K562 (cell line): Measurements from ENCODE around the gene AKNA. TPM values are rescaled to one million over a fixed set of nuclear protein-coding genes. Genes with fewer than 3 reads are reported as not detected.

Experiments used
- ATAC-seq: fragments of 200-7000 bp; cut with Tn5 transposase; 3 replicates; pipeline ENCODE4 v1.9.1; 2020; ENCODE audit warnings: moderate library complexity
- BruUV-seq: library from RNA; stranded (reverse); fragments of 400-500 nt; replicated peaks from 2 replicates; lab custom pipeline; 2021; lab: Mats Ljungman, UMichigan
- CTCF ChIA-PET: fragments of 300-600 bp; formaldehyde crosslinking; extraction: SDS; loops from one replicate; lab custom pipeline; 2021; ENCODE audit warnings: low intra/inter-chr PET ratio; lab: Yijun Ruan, JAX
- POLR2A ChIA-PET: fragments of 300-600, 350-650 bp; sonication (Branson Sonifier 250); formaldehyde crosslinking; extraction: SDS; loops from one replicate; lab custom pipeline; 2021; ENCODE audit warnings: antibody characterized with exemption, inconsistent platforms; lab: Yijun Ruan, JAX
- DNase-seq, 4 experiments: peaks; one replicate each; pipeline versions ENCODE4 v3.0.0 to v3.0.0-alpha.2; 2011 to 2018; ENCODE audit warnings: low spot score in 3 of 4, mixed read lengths in 3 of 4; ENCODE audit errors: extremely low read depth in 1 of 4
- FAIRE-seq: peaks from 2 replicates; lab custom pipeline; 2011; peaks lifted over from hg19 to GRCh38; lab: Jason Lieb, UNC
- H2AFZ ChIP-seq: 2 replicates; pipeline ENCODE4 v1.6.0; 2011; ENCODE audit warnings: low read depth, low read length, control low read depth, inconsistent platforms
- H3K27ac ChIP-seq: fragments of 200-600 bp; 3 replicates; pipeline ENCODE4 v1.8.0; 2011; ENCODE audit warnings: low read depth, mild to moderate bottlenecking, control low read depth, inconsistent platforms, low read length, moderate library complexity, mixed read lengths; ENCODE audit errors: extremely low read depth
- H3K27me3 ChIP-seq, 2 experiments: fragments of 300-600 bp in 1 of 2; 2 replicates in 1 of 2; 3 replicates in 1 of 2; pipeline versions ENCODE4 v1.6.0 to v1.8.0; 2011; ENCODE audit warnings: inconsistent platforms in 2 of 2, low read length in 2 of 2, mild to moderate bottlenecking in 1 of 2, mixed read lengths in 1 of 2, moderate library complexity in 1 of 2; ENCODE audit not compliant: control insufficient read depth in 2 of 2, insufficient read depth in 2 of 2
- H3K36me3 ChIP-seq: fragments of 300-600 bp; 3 replicates; pipeline ENCODE4 v1.8.0; 2011; ENCODE audit warnings: mild to moderate bottlenecking, low read length, inconsistent platforms; ENCODE audit not compliant: control insufficient read depth, insufficient read depth
- H3K4me1 ChIP-seq, 2 experiments: fragments of 200-600 bp in 1 of 2; replicated peaks in 1 of 2; 2 replicates in 1 of 2; 3 replicates in 1 of 2; pipeline versions ENCODE4 v1.5.1 to v1.8.0; 2011; ENCODE audit warnings: inconsistent platforms in 2 of 2, low read length in 2 of 2, mild to moderate bottlenecking in 1 of 2, mixed read lengths in 1 of 2, moderate library complexity in 1 of 2; ENCODE audit not compliant: control insufficient read depth in 2 of 2, insufficient read depth in 2 of 2
- H3K4me2 ChIP-seq: 2 replicates; pipeline ENCODE4 v1.6.1; 2011; ENCODE audit warnings: low read length, control low read depth, inconsistent platforms, mixed read lengths; ENCODE audit not compliant: insufficient read depth
- H3K4me3 ChIP-seq: fragments of 200-600 bp; sonication (generic), shearing (Covaris generic); 2 replicates; pipeline ENCODE4 v1.5.1; 2016; ENCODE audit warnings: control low read depth, inconsistent platforms
- H3K79me2 ChIP-seq: fragments of 200-600 bp; 3 replicates; pipeline ENCODE4 v1.8.0; 2011; ENCODE audit warnings: low read length, inconsistent platforms; ENCODE audit not compliant: control insufficient read depth, insufficient read depth
- H3K9ac ChIP-seq, 2 experiments: 2 replicates each; pipeline versions ENCODE4 v1.6.0 to v1.6.1; 2011; ENCODE audit warnings: low read depth in 2 of 2, low read length in 2 of 2, control low read depth in 1 of 2, inconsistent platforms in 1 of 2, mild to moderate bottlenecking in 1 of 2, mixed read lengths in 1 of 2; ENCODE audit not compliant: insufficient read depth in 1 of 2
- H3K9me1 ChIP-seq: one replicate; pipeline ENCODE4 v1.6.0; 2011; ENCODE audit warnings: inconsistent platforms, mild to moderate bottlenecking, low read length, moderate library complexity; ENCODE audit not compliant: control insufficient read depth, insufficient read depth
- H3K9me3 ChIP-seq: replicated peaks from 2 replicates; pipeline ENCODE4 v1.5.1; 2011; ENCODE audit warnings: low read depth, low read length, inconsistent platforms; ENCODE audit not compliant: control insufficient read depth, insufficient read depth
- H4K20me1 ChIP-seq: replicated peaks from 2 replicates; pipeline ENCODE4 v1.6.1; 2011; ENCODE audit warnings: low read length, inconsistent platforms, mixed read lengths; ENCODE audit not compliant: control insufficient read depth, insufficient read depth
- BCOR ChIP-seq: fragments of 450-650 bp; IDR thresholded peaks from 2 replicates; pipeline ENCODE4 v1.6.1; 2016
- BMI1 ChIP-seq: fragments of 150-350 bp; IDR thresholded peaks from 2 replicates; pipeline ENCODE4 v1.6.1; 2014; ENCODE audit warnings: low read length
- CBFA2T3 ChIP-seq: fragments of 450-650 bp; IDR thresholded peaks from 2 replicates; pipeline ENCODE4 v1.6.1; 2017
- CBFB ChIP-seq: sonication (generic); formaldehyde crosslinking; IDR thresholded peaks from 2 replicates; pipeline ENCODE4 v1.4.0; 2020; ENCODE audit warnings: mild to moderate bottlenecking, missing genetic modification reagents
- EGR1 ChIP-seq: fragments of 450-650 bp; conservative IDR thresholded peaks from 2 replicates; pipeline ENCODE4 v1.6.1; 2017; ENCODE audit warnings: mild to moderate bottlenecking
- GTF2F1 ChIP-seq: IDR thresholded peaks from 2 replicates; pipeline ENCODE4 v1.6.1; 2011; ENCODE audit warnings: low read depth, low read length, improper control_type of control experiment
- KDM1A ChIP-seq, 2 experiments: fragments of 450-650 bp; IDR thresholded peaks; 2 replicates each; pipeline ENCODE4 v1.6.1; 2016; ENCODE audit warnings: mild to moderate bottlenecking in 2 of 2
- NFE2 ChIP-seq: IDR thresholded peaks from 2 replicates; pipeline ENCODE4 v1.6.1; 2014; ENCODE audit warnings: antibody characterized with exemption, low read depth
- POLR3A ChIP-seq: IDR thresholded peaks from 2 replicates; pipeline ENCODE4 v1.6.1; 2011; ENCODE audit warnings: borderline replicate concordance, mild to moderate bottlenecking, moderate library complexity; ENCODE audit not compliant: insufficient read length, insufficient read depth; ENCODE audit errors: extremely low read depth
- PTBP1 ChIP-seq: fragments of 200-400 bp; formaldehyde crosslinking; IDR thresholded peaks from 2 replicates; pipeline ENCODE4 v1.6.1; 2017; ENCODE audit warnings: low read depth, low read length
- RBM25 ChIP-seq: fragments of 200-400 bp; formaldehyde crosslinking; IDR thresholded peaks from 2 replicates; pipeline ENCODE4 v1.6.1; 2018; ENCODE audit warnings: low read length, low read depth, moderate library complexity; ENCODE audit not compliant: severe bottlenecking
- TAL1 ChIP-seq: fragments of 450-650 bp; IDR thresholded peaks from 2 replicates; pipeline ENCODE4 v1.6.1; 2016; ENCODE audit warnings: mild to moderate bottlenecking
- TEAD4 ChIP-seq, 2 experiments: sonication (generic) in 1 of 2; formaldehyde crosslinking in 1 of 2; IDR thresholded peaks; 2 replicates each; pipeline versions ENCODE4 v1.6.1 to v1.8.0; 2012 to 2022; ENCODE audit warnings: borderline replicate concordance in 1 of 2, inconsistent platforms in 1 of 2, low read length in 1 of 2, mild to moderate bottlenecking in 1 of 2, missing genetic modification reagents in 1 of 2
- ZFP36 ChIP-seq: fragments of 150-350 bp; IDR thresholded peaks from 2 replicates; pipeline ENCODE4 v1.6.1; 2018; ENCODE audit warnings: low read length, low read depth; ENCODE audit not compliant: partially characterized antibody
- ZNF316 ChIP-seq: fragments of 450-650 bp; IDR thresholded peaks from 2 replicates; pipeline ENCODE4 v1.6.1; 2016
- WGBS: fragments of 100-300 bp; shearing (Covaris generic); methylation state at CpG from one replicate; pipeline ENCODE4 v1.1.6; 2016; ENCODE audit warnings: low coverage, mixed read lengths; ENCODE audit not compliant: insufficient coverage; ENCODE audit errors: missing lambda C conversion rate; 5-methylcytosine and 5-hydroxymethylcytosine counted together
- in situ Hi-C: fragments of 300-500 bp; cut with MboI; formaldehyde crosslinking; loops from 4 replicates; pipeline ENCODE4 v1.15.0; 2018; ENCODE audit warnings: inconsistent platforms, mixed read lengths
- intact Hi-C: fragments of 100-400 bp; cut with micrococcal nuclease; formaldehyde crosslinking; loops from 2 replicates; pipeline ENCODE4 v1.14.2; 2022
- polyA plus RNA-seq, 8 experiments: library from polyadenylated mRNA; depleted of rRNA in 4 of 8; stranded (reverse) in 5 of 8; unstranded in 3 of 8; fragments of >200 nt; fragmentation: Nextera tagmentation in 2 of 8; fragmentation: Illumina TruSeq in 1 of 8; extraction: Ambion mirVana in 2 of 8; extraction: Trizol in 1 of 8; gene quantifications; 2 replicates each; pipeline versions ENCODE4 v1.2.1 to v1.2.3, GENCODE V29; 2011 to 2014; ENCODE audit warnings: inconsistent platforms in 1 of 8, missing spikeins in 1 of 8
- total RNA-seq, 7 experiments: library from RNA; depleted of rRNA in 6 of 7; stranded (reverse); fragments of >200 nt in 6 of 7; fragmentation: Illumina TruSeq in 2 of 7; extraction: Trizol in 2 of 7; gene quantifications; 2 replicates each; pipeline versions ENCODE4 v1.2.1 to v1.2.3, GENCODE V29; 2011 to 2021; ENCODE audit warnings: low replicate concordance in 1 of 7

Gene AKNA
- total and polyA plus RNA-seq, 9 of the 15 experiments (the other 6 are each of a cell fraction or from before 2014, with no cell fraction given), result 0.29 to 20.5 (median 3.9) TPM

GRCh38 chr9:114426046-114426948 lies 38.5 kb upstream of the AKNA start:
- Histone ChIP-seq H2AFZ (no peak overlapping the region), H3K79me2 (no peaks in the 10 kb centered on the region), H3K27ac (no peak overlapping the region), H3K9ac (peak overlapping the region in 1 of 2 experiments; percentile 68; a peak in 2 of 4 replicates), H3K4me3 (no peak overlapping the region), H3K4me2 (no peak overlapping the region), H3K4me1 (peaks cover 3 to 7% of the 10 kb centered on the region in 2 experiments; a peak in 4 of 5 replicates), H3K9me3 (no peaks in the 10 kb centered on the region), H3K27me3 (no peaks in the 10 kb centered on the region; a peak in 1 of 5 replicates), H3K9me1 (no peaks in the 10 kb centered on the region), H3K36me3 (no peaks in the 10 kb centered on the region), H4K20me1 (peaks cover 5% of the 10 kb centered on the region; the same call in 1 of the 2 replicates)
- FAIRE-seq (no peak), DNase-seq (peak; percentile 43 to 48 (median 46)), ATAC-seq (no peak; the same call in 1 of the 3 replicates)
- CTCF ChIA-PET, result no interaction called here
- TF ChIP-seq TEAD4 (IDR thresholded peaks at IDR 0.05; ENCODE audit: low read length), result peak; percentile 33; the same call in 1 of the 2 replicates
- TF ChIP-seq TEAD4 (CRISPR knock-in tag; IDR thresholded peaks at IDR 0.05; ENCODE audit: borderline replicate concordance), result no peak
- TF ChIP-seq TAL1, result peak; percentile 23; the same call in 1 of the 2 replicates
- TF ChIP-seq CBFA2T3, result peak; percentile 39; the same call in 1 of the 2 replicates
- peak in 1 of 2 experiments; percentile 20; a peak in 1 of 4 replicates for TF ChIP-seq KDM1A (IDR thresholded peaks at IDR 0.05)
- TF ChIP-seq POLR3A, result no peak
- TF ChIP-seq CBFB (CRISPR knock-in tag), result no peak
- TF ChIP-seq BMI1, result no peak
- peak; percentile 75 for TF ChIP-seq ZFP36
- TF ChIP-seq BCOR, result peak; percentile 38; the same call in 1 of the 2 replicates
- TF ChIP-seq ZNF316, result peak; percentile 34; the same call in 1 of the 2 replicates
- TF ChIP-seq RBM25, result peak; percentile 40
- peak; percentile 76 for TF ChIP-seq EGR1
- peak; percentile 51; the same call in 1 of the 2 replicates for TF ChIP-seq NFE2
- TF ChIP-seq GTF2F1, result no peak
- TF ChIP-seq PTBP1, result no peak
- intact Hi-C loops (no loop called here), in situ Hi-C loops (no loop called here)
- no TSS peak for BruUV-seq
- 55% methylated on average over 18 of the region's 18 CpGs for WGBS
- POLR2A ChIA-PET, result no interaction called here
